Forelimb muscle (tissue), 1 donor: Measurements from ENCODE around the gene OTOG. TPM values are rescaled to one million over a fixed set of nuclear protein-coding genes. Genes with fewer than 3 reads are reported as not detected.
A peak's percentile ranks its signal among the peaks of the same experiment; 100 is the strongest.

Source experiments
- DNase-seq: peaks from one replicate; pipeline ENCODE4 v3.0.0-alpha.2; 2013; ENCODE audit warnings: low read depth
- polyA plus RNA-seq: library from polyadenylated mRNA; unstranded; fragments of 120-200 nt; gene quantifications from one replicate; pipeline ENCODE4 v1.2.1, GENCODE V29; 2013; ENCODE audit not compliant: insufficient read length

OTOG gene, protein sequence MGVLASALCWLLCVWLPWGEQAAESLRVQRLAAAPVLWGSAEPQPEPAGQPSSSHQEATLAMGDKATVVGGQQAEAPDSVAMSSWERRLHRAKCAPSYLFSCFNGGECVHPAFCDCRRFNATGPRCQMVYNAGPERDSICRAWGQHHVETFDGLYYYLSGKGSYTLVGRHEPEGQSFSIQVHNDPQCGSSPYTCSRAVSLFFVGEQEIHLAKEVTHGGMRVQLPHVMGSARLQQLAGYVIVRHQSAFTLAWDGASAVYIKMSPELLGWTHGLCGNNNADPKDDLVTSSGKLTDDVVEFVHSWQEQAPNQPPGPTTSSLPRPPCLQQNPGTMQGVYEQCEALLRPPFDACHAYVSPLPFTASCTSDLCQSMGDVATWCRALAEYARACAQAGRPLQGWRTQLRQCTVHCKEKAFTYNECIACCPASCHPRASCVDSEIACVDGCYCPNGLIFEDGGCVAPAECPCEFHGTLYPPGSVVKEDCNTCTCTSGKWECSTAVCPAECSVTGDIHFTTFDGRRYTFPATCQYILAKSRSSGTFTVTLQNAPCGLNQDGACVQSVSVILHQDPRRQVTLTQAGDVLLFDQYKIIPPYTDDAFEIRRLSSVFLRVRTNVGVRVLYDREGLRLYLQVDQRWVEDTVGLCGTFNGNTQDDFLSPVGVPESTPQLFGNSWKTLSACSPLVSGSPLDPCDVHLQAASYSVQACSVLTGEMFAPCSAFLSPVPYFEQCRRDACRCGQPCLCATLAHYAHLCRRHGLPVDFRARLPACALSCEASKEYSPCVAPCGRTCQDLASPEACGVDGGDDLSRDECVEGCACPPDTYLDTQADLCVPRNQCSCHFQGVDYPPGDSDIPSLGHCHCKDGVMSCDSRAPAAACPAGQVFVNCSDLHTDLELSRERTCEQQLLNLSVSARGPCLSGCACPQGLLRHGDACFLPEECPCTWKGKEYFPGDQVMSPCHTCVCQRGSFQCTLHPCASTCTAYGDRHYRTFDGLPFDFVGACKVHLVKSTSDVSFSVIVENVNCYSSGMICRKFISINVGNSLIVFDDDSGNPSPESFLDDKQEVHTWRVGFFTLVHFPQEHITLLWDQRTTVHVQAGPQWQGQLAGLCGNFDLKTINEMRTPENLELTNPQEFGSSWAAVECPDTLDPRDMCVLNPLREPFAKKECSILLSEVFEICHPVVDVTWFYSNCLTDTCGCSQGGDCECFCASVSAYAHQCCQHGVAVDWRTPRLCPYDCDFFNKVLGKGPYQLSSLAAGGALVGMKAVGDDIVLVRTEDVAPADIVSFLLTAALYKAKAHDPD (N-terminal part only)
- 0.04 TPM for polyA plus RNA-seq

DNA sequence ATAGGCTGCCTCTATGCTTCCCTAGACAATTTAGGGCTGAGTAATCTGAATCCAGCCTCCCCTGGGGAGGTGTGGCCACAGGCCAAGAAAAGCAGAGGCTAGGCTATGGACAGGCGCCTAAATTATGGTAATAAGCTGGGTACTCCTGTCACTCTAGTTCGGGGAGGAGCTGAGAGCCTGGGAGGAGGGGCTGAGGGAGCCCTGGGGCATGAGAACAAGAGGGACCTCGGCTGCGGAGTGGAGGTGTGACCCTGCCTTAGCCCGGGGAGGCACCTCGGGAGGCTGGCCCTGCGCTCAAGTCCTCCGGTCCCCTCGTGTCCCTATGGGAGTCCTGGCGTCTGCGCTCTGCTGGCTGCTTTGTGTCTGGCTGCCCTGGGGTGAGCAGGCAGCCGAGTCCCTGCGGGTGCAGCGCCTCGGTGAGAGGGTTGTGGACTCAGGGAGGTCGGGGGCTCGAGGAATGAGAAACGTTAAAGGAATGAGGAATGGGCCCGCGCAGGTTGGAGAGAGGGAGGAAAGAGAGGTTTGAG, at the start of gene OTOG:
Gene OTOG, plus strand, starts transcription at position 209 of the 527 bp plus-strand sequence. Its CDS starts 114 bp downstream, at position 323.
- DNase-seq = no peak

DNA sequence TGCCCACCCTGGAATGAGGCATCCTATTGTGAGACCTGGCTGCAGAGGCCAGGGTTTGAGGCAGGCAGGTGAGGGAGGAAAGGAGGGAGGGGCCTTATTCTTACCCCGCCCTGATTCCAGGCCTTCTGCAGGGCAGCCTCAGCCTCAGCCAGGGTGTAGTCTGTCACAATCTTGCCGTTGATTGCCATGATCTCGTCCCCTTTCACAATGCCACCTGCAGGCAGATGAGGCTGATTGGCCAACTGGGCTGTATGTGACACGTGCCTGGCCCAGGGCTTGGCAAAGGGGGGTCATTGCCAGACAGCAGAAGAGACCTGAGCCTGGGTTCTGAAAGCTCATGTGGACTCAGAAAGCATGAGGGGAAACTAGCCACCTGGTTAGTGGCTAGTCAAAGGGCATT, 49.0 kb upstream of the OTOG start:
- DNase-seq = no peak

DNA sequence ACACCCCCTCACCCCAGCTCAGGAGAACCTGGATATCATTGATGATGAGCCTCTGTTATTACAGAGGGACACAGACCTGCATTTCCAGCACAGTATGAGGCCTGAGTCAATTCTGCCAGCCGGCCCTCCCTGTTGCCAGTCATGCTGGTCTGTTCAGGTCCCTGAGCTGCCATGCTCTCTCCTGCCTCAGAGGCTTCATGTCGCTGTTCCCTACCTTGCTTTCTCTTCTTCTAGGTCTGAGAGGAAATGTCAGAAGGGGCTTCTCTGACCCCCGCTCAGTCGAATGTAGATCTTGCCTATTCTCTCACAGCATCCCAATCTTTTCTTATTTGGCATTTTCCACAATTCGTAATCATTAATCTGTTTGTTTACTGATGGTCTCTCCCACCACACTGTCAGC, 48.6 kb upstream of the OTOG start:
- DNase-seq = no peak

DNA sequence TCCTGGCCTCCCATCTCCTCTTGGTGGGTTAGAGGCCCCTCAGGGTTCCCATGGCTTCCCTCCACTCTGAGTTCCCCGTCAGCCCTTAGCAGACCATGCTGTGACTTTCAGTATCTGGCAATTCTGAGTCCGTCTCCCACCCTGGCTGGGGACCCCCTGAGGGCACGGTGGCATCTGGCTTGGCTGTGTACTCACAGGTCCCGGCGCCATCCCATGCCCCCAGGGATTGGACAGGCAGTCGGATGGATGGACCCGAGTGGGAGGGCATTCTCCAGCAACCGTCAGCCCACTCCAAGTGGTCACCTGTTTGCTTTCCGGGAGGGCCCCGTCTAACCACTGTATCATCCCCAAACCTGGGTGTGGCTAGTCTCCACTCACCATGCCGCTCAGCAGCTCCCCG, 46.4 kb upstream of the OTOG start:
- no peak for DNase-seq

DNA sequence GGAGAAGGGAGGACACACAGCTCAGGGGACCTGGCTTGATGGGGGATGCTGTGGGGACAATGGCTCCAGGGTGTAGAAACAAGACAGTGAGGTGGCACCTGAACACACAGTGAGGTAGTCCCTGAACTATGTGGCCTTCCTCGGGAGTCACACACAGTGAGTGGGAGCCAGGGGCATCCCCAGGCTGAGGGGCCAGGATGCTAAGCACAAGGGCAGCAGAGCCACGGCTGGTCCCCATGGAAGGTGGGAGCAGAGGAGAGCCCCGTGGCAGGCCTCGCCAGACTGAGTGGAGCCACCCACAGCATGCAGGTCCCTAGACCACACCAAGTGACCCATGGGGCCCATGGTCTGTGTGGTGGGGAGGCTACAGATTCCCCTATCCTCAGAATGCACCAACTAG, 44.4 kb upstream of the OTOG start:
- DNase-seq = no peak

DNA sequence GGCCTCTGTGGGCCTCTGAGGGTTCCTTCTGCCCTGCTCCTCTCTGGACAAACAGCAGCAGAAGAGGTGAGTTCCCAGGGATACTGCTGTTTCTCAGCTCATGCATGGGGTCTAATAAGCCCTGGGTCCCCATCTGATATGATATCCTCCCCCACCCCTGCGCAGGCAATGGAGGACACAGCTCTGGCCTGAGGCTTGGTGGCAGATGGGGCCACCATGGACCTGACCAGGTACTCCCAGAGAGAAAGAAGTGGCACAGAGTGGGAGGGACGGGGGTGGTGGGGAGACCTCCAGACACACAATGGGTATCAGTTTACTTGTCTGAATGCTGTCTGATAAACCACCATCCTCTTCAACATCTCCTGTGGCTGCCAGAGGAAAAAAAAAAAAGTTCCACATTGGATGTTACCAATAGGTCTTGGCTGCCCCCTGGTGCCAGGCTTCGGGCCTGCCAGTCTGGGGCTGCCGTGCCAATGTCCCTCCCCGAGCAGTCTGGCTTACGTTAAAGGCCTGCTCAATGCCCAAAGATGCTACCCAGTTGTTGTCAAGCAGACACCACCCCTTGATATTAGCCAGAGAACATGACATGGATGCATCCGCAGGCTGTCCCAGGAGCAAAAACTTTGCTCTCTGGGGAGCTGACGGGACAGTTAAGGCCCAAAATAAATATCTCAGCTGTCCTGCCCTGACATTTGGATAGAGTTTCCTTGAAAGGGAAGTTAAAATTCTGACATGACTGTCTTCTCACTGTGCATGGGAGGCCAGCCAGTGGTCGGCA, 42.5 kb upstream of the OTOG start:
- peak; percentile 19 for DNase-seq

DNA sequence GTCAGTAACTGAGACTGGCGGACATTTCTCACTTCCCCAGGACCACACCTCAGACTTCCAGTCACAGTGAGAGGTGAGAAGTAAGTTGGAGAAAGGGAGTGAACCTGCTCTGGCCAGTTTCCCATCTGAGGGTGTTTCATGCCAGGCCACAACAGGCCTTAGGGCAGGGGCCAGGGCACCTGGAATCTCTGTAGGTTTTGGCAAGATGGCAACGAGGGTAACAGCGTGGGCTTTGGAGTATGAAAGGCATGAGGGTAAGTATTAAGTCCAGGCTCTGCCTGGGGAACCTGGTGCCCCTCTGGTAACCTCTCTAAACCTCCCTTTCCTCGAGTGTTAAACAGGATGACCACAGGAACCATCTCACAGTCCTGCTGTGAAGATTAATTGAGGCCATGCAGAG, 41.9 kb upstream of the OTOG start:
- DNase-seq = no peak

DNA sequence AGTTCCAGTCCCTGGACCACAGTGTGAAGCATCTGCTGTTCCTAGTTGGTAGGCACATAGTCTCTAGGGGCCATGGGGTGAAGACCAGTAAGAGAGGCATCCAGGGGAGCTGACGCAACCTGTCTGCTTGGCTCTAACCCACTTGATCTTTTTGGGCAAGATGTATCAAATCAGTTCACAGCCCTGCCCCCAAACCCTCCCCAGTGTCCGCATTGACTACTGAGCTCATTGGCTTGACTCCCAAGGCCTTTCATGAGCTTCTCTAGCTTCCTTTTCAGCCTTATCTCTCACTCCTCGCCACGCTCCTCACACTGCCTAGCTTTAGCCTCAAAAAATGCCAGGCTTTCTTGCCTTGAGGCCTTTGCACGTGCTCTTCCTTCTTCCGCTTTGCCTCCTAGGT, 40.7 kb upstream of the OTOG start:
- DNase-seq = no peak

DNA sequence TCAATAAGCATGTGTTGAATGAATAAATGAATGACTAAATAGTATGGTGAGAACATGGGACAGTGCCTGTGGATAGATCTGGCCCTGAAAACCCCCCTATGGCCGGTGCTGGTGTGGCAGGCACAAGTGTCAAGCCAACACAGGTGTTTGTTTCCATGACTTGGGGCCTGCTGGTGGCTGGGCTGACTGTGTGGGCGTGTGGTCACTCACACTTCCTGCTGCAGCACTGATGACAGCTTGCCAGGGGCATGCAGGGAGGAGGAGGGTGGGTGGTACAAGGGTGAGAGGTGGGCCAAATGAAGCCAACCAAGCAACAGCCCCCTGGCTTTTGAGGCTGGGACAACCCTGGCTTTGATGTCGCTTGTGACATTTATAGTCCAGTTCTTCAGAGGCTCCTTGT, 40.1 kb upstream of the OTOG start:
- no peak for DNase-seq

DNA sequence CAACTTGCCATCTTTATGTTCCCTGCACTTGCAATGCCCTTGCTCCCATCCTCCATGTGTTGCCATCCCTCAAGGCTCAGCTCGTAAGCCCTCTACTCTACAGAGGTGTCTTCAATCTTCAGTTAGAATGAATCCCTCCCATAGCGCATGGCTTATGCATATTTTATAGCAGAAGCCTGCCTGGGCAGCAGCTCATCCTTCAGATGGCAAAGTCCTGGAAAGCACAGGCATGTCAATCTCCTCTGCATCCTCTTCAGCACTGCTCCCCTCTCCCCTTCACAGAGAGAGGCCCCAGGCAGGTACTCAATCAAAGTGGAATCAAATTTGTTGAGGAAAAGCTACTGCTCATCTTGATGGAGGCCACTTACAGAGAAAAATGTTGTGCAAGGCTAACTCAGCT, 39.3 kb upstream of the OTOG start:
- no peak for DNase-seq

DNA sequence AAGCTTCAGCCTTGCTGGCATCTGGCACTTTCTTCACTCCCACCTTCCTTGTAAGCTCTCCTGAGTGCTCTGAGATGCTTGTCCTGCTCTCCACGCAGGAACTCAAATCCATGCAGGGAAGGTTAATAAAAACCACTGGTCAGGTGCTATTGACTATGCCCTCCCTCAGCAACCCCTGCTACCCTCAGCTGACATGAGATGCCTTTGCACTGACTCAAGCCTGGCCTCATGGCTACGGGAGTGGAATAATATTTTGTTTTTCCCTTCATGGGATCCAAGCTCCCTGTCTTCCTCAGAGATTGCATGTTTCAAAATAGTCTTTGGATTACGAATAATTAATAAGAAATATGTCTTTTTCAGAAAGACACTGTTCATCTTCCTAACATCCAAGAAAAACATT, 38.8 kb upstream of the OTOG start:
- DNase-seq = no peak

DNA sequence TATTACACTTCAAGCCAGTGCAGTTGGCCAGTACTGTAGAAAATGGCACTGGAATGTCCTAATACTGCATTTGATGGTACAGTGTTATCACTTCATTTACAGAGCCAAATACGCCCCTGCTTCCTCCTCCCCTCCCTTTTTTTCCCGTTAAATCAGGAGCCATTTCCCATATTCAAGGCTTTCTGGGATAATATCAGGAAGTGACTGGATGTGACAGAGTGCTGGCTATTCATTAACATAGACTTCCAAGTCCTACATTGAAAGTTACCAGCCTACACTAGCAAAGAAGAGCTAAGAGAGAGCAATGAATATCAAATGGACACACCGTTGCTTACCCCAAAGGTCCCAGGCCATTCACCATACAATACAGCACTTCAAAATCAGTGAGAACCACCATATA, 38.3 kb upstream of the OTOG start:
- no peak for DNase-seq

DNA sequence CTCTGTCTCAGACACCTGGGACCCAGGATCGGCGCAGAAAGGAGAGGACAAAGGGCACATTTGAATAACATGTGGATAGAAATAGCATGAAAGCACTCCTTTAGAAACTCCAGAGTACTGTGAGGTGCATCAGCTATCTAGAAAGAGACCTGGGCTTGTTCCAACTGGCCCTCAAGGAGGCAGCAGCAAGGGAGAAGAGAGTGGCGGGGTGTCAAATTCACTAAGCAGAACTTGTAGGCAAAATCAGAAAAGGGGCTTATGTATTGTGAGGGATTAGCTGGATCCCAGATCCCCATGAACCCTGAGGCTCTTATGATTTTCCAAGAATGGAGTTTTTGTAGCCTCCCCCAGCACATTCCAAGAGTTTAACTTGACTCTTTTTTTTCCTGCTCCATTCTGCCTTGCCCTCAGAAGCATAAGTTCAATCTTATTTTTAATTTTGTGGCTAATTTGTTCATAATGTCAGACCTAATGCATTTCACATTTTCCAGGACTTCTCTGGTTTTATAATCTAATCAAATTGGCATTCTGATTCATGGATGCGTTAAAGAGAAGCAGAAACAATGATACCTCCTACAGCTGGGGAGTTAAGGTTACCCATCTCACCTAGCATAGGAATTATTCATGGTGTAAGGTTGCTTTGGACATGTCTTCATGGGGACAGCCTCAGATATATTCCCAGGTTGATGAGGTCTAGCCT, 36.4 kb upstream of the OTOG start:
- no peak for DNase-seq

DNA sequence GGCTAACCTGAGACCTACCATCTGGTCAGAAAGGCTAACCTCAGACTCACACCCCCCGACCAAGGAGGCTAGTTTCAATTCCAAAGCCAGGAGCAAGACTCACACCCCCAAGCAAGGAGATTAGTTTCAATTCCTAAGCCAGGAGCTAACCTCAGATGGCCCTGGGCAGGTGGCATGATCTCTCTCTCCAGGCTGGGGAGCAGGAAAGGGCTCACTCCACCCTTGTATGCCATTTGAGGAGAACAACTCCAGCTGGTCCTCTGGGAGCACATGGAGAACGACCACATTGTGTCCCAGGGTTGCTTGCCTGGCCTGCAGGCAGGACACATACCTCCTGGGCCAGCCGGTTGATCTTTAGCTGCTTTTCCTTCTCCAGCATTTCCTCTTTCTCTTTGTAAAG, 35.5 kb upstream of the OTOG start:
- DNase-seq = no peak

DNA sequence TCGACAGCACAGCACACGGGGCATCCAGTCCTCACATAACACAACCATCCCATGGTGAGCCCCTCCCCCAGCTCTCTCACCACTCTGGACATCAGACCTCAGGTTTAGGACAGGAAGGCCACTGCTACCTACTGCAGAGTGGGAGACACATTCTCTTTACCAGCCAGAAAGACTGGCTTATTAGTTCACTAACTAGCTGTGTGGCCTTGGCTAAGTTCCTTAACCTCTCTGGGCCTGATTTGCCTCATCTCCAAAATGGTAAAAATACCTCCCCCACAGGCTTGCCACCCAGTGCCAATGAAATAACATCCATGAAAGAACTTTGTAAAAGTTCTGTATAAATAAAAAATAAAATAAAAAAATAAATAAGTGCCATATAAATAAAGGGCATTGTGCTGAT, 35.0 kb upstream of the OTOG start:
- no peak for DNase-seq

DNA sequence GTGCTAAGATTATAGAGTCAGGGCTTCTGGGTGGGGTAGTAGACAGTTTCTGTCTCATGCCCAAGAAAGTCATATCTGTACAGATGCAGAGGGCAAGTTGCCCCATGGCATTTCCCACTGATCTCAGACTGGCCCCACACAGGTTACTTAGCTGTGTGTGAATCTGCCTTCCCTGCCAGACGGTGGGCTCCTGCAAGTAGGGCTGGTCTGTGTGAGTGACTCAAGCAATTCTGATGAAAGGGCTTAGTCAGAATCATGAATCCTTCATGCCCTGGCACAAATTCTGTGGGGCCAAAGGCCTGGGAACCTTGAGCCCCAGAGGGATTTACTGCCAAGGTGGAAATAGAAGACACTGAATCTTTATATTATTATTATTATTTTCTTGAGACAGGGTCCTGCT, 33.2 kb upstream of the OTOG start:
- DNase-seq = no peak

DNA sequence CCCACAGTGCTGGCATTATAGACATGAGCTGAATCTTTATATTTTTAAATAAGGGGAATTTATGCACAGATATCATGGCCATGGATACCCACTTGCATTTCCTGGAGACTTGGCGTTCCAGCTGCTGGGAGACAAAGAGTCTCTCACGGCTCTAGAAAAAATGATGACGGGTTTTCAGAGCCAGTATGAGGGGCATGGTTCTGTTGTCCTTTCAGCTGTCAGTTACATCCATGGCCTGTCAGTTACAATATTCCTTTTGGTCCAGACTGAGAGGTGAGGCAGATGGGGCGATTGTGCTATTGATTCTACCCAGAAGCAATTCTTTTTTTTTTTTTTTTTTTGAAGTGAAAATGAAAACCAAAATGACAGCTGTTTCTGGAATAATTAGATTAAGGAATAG, 32.6 kb upstream of the OTOG start:
- DNase-seq = no peak

DNA sequence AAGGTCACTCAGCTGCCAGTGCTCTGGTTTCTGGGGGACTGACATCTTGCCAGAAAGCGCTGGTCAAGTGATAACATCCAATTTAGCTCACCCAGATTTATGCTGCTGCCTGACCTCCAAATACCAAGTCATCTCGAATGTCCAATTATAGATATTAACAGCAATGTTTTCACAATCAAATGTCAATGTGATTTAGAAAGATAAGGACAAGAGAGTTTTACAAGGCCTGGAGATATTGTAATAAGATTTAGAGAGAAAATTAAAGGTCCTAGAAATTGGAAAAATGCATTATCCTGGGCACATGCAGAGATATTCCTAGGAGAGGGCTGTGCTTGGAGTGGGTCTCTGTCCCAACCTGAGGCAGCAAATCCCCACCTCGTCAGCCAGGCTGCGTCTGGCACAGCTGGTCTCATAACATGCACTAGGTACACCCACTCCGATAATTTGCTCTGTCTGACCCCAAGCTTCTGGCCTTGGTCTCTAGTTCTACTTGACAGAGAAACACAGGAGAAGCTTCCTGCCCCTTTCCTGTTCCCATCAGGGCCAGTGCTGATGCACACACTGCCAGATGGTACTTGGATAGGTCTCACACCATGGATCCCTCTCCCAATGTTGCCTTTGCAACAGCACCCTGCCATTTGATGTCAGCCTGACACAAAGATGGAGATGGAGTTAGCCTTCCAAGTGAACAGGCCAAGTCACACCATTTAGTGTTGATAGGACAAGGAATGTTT, 31.4 kb upstream of the OTOG start:
- DNase-seq = no peak

DNA sequence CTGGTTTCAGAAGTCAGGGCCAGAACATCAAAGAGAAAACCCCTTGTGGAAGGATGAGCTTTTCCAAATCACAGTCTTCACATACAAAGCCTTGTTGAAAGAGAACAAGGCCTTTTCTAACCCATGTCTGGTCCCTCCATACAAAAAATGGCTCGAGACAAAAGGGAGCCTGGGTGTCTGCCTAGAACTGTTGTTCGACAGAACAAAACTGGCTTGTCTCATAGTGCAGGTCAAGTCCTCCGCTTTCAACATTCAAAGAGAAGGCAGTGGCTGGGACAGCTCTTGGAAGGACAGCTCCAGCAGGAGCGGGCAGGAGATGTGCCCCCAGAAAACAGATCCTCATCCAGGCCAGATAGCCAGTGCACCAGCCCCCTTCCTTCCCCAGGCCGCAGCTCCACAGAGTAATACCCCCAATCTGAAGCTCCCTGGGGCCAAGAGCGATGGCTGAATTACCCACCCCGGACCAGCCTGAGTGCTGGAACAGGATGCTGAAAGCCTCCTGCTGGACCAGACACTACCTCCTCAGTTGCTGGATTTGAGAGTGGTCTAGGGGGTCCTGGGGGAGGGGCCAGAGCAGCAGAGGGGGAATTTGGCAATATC, 30.4 kb upstream of the OTOG start:
- DNase-seq = no peak
